ENCODE results near the gene PALD1. TPM values are rescaled to one million over a fixed set of nuclear protein-coding genes. Genes with fewer than 3 reads are reported as not detected.

The PALD1 gene
- total and polyA plus RNA-seq, 9 of the 15 experiments (the other 6 are each of a cell fraction or from before 2014, with no cell fraction given) = 0.03 to 0.29 (median 0.09) TPM; not detected in 2

- TF ChIP-seq REST (IDR thresholded peaks at IDR 0.05; ENCODE audit: borderline replicate concordance) (peak; percentile 70), REST (CRISPR knock-in tag; IDR thresholded peaks at IDR 0.05; ENCODE audit: low read depth) (no peak), DNMT1 (IDR thresholded peaks at IDR 0.05) (no peak), ATF1 (CRISPR knock-in tag; IDR thresholded peaks at IDR 0.05) (no peak), ATF1 (tag; IDR thresholded peaks at IDR 0.05) (no peak), KAT7 (CRISPR knock-in tag; IDR thresholded peaks at IDR 0.05; ENCODE audit: borderline replicate concordance) (no peak), MEIS2 (IDR thresholded peaks at IDR 0.05; ENCODE audit: partially characterized antibody) (peak; percentile 66), ZNF57 (CRISPR knock-in tag; IDR thresholded peaks at IDR 0.05) (no peak)
Observed at GRCh38 chr10:70573599-70574506, 95.3 kb downstream of the PALD1 start (continued).
